ENCODE data around the gene ADGRL3.
"Not testable (repeated sequence)": the region's sequence is repeated elsewhere in the genome, so short reads cannot be mapped to it uniquely, and the experiment has no call there.

ADGRL3 gene

DNA sequence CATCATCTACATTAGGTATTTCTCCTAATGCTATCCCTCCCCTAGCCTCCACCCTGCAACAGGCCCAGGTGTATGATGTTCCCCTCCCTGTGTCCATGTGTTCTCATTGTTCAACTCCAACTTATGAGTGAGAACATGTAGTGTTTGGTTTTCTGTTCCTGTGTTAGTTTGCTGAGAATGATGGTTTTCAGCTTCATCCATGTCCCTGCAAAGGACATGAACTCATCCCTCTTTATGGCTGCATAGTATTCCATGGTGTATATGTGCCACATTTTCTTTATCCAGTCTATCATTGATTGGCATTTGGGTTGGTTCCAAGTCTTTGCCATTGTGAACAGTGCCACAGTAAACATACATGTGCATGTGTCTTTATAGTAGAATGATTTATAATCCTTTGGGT, 7.0 kb downstream of the ADGRL3 start:
- DNase-seq = not testable (repeated sequence)

DNA sequence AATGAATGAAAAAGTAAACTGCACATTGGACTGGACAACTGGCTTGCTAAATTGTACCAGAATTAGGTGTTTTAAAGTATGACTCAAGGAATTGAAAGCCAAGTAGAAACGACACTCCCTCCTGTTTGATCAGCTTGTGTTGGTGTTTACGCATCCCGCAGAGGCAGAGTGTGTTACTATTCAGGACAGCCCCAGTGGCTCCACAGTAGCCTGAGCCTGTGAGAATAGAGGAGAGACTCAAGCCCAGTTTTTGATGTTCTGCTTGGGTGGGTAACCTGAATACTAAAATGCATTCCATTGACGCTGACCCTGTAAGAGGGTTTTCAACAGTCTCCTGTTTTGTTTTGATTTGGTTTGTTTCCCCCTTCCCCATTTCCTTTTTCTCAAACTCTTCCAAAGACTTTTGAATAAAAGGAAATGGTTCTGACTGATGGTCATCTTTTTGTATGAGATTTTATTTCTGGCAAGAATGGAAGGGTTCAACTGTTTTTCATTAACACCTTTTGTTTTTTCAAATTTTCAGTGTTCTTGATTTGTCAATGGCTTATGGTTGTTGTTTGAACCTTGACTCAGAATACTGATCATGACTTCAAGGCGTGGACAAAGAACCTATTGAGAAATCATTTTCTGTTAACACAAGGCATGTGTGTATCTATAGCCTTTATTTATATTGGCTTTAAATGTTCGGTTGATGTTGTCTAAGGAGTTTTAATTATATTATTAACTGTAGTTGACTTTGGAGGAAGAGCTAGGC, 10.2 kb downstream of the ADGRL3 start:
- DNase-seq = no peak

DNA sequence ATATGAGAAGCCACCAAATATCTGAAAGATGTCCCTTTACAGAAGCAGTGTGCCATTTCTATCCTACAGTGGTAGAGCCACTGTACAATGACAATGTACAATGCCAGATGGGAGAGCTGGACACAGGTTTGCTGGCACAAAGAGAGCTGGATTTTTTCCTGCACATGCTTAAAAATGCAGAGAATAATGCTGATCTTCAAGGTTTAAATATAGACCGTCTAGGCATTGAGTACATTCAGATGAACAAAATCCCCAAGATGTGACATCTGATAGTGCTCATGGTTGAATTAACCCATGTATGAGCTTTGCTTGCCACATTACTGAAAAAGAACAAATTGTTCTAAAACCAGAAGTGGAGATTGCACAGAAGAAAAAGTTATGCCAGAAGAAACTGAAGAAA, 11.7 kb downstream of the ADGRL3 start:
- DNase-seq = no peak

DNA sequence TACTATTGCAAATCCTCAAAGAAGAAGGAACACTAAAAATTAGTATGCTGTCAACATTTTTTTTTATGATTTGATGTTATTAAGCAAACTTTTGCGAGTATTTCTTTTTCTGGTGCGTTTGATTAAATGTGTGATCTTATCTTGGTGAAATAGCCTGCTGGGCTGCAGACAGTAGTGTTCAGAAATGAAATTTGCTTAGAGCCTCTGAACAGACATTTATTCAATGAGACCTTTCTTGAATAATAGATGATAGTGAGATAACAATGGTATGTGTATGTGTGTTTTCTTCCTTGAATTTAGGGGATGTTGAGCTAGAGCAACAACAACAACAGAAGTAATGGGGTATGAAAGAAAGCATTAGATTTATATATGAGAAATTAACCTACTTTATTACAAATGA, 12.7 kb downstream of the ADGRL3 start:
- no peak for DNase-seq

GRCh38 chr4:61214680-61215079, 14.6 kb downstream of the ADGRL3 start:
- no peak for DNase-seq

DNA sequence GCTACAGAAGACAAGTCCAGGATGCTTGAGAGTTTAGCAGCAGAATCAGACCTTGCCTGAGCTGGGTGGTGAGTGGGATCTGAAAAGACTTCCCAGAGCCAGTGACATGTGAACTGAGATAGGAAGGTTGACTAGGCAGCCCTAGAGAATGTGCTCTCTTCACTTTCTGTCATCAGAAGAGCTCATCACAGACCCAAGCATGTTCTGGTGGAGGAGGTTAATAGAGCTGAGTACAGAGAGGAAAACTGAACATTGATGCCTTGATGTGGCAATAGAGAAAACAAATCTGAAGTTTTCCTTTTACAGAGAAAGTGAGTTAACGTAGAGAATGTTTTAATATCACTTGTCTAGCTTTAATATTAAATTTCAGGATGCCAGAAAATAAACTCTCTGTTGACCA, 17.1 kb downstream of the ADGRL3 start:
- DNase-seq = no peak

GRCh38 chr4:61220556-61220955, 20.4 kb downstream of the ADGRL3 start:
- no peak for DNase-seq

GRCh38 chr4:61223385-61223784, 23.3 kb downstream of the ADGRL3 start:
- no peak for DNase-seq

DNA sequence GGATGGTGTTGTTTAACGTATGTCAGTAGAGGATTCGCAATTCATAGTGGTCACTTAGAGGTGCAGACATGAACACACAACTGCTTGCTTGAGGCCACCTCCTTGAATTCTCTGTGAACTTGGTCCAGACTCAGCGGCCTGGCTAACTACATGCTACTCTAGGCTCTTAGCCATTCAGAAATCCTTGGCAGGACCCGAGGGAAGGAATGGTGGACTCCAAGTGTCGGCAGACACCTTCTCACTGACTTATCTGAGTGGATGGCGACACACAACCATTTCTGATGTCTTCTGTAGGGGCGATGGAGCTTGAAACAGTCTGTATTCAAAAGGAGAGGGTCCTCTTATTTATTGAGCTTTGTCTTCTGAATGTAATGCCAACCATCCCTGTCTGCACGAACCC, 24.4 kb downstream of the ADGRL3 start:
- DNase-seq = no peak

DNA sequence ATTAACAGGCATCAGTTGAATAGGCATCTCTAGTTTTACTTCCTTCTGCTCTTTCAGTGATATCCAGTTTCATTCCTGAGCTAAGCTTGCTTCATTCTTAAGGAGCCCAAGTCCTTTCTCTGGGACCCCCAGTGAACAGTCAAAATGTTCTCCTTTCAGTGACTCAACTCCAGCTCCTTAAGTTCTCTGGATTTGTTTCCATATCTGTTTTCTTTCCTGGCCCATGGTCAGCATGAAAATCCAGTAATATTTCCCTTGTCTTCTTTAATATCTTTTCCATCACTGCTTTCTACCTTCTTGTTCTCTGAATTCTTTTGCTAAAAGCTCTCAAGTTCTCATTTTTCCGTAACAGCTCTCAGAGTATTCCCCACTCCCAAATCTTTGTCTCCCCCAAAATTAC, 25.5 kb downstream of the ADGRL3 start:
- DNase-seq = no peak

- DNase-seq = no peak
These were observed 31.3 kb downstream of the ADGRL3 start for GRCh38 chr4:61231421-61231820.

DNA sequence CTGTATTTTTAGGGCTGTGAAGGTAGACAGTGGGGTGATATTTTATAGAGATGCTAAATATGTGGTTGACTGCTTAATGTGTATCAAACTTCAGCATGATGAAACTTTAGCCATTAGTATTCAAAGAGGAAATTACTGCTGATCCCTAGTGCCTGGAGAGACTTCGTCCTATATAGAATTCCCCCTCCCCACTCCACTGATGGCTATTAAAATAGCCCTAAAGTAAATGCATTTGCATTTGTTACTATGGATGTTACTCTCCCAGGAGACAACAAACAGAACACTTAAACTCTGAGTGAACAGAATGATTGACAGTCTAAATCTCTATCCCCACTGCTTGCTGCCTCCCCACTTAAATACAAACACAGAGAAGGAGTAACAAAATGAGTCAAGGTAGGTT, 39.1 kb downstream of the ADGRL3 start:
- DNase-seq = no peak

DNA sequence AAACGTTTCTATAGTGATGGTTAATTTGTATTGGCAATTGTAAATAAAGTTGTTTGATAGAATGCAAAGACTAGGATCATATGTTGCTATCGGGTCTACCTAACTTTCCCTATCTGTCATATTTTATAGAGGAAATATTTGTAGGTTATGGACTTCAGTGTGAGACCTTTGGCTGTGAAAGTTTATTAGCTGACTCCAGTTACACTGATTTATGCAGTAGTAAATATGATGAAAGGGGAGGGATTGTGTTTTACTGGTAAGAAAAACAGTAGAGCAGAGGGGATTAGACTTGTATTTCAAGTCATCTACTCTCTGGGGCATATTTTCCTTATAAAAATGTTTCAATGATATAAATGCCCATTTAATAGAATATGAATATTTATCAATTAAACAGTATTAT, 43.8 kb downstream of the ADGRL3 start:
- DNase-seq = no peak

GRCh38 chr4:61245069-61245714, 45.1 kb downstream of the ADGRL3 start:
- DNase-seq = no peak

DNA sequence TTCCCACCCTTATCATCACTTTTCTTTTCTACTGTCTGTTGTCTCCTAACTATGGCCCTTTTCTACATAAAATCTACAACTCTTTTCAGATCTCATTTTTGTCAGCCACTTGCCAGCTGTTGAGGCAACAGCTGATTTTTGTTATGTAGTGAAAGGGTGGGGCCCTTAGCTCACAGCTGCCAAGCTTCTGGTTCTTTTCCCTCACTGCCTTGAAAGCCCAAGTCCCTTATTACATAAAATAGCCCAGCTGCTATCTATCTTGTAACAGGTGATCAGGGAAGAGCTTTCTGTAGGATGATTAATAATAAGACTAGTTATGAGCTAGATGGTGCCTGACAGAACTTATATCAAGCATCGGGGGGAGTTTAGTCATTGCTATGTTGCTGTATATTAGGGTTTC, 45.9 kb downstream of the ADGRL3 start:
- no peak for DNase-seq

DNA sequence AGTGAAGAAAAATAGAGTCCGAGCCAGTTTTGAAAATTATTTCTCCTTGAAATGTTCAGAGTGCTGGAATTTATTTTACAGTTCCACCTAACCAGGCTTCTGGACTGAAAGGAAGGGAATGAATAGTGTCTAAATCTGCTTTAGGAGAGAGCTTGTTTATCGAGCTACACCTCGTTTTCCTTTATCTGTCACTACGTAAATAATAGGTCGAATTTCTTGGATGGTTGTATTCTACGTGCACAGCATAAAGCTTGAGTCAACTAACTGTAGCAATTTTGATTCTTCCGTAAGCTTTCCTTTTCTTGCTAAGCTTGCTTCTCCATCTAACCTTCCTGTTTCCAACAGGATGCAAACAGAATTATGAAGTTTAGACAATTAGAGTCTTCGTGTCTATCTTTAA, 48.6 kb downstream of the ADGRL3 start:
- DNase-seq = no peak

GRCh38 chr4:61251129-61251528, 51.0 kb downstream of the ADGRL3 start:
- DNase-seq = no peak

GRCh38 chr4:61254406-61254805, 54.3 kb downstream of the ADGRL3 start:
- no peak for DNase-seq

DNA sequence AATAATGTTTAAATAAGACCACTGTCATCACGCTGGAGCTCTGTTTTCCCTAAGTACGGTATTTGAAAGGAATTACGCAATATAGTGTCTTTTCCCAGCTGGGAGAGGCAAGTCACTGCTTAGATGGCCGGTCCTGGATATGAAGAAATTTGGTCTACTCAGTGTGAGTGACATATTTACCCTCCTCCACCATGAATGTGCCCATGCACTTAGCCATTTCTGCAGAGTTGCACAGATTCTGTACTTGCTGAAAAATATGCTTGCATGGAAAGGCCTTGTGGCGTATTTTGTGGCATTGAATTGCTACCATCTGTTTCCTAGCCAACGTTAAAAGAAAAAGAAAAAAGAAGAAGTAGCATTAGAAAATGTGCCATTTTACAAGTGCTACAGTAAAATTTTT, 73.1 kb downstream of the ADGRL3 start:
- DNase-seq = no peak

DNA sequence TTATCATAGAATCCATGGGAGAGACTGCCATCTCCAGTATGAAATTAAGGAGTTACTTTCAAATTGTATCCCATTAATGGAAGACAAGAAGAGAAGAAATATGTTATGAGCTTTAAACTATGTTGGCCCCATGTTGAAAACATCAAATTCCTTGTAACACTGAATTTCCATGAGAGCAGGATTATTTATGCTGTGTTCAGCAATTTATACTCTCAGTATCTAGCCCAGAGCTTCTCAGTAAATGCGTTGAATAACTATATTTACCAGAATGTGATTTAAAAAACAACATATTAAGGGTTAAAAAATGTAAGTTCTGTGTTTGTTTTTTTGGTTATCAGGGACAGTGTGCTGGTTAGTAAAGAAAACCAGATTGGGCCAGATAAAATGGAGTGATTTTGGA, 74.2 kb downstream of the ADGRL3 start:
- no peak for DNase-seq

DNA sequence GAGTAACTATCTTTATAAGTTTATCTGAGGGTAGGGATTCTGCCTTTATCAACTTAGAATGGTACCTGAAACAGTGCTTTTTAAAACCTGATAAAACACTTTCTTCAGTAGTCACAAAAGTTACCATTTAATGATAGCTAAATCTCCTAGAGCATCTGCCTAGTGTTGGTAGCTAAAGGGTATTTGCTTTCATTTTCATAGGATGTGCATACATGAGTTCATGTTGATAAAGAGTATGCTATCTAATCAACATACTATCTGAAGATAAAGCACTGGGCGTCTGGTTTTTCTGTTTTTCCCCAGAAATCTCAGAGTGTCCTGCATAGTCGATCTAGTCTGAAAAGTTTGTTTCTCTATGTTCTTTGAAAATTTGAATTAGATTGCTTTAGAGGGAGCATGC, 75.1 kb downstream of the ADGRL3 start:
- no peak for DNase-seq

DNA sequence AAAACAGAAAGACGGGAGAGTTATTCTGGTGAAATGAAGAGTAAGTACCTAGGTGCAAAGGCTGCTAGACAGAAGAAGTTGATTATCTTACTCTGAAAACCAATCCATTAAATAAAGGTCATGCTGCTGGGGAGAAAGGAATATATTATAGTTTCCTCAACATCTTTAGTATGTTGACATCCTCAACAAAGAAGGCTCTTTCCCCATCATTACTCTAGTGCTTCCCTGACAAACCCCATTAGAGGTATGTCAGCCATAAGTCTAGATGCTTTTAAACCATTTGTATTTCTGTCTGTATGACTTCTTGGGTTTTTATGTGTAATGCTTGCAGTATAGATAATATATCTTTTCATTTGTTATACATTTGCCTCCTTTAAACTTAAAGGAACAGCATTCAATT, 75.9 kb downstream of the ADGRL3 start:
- DNase-seq = no peak

DNA sequence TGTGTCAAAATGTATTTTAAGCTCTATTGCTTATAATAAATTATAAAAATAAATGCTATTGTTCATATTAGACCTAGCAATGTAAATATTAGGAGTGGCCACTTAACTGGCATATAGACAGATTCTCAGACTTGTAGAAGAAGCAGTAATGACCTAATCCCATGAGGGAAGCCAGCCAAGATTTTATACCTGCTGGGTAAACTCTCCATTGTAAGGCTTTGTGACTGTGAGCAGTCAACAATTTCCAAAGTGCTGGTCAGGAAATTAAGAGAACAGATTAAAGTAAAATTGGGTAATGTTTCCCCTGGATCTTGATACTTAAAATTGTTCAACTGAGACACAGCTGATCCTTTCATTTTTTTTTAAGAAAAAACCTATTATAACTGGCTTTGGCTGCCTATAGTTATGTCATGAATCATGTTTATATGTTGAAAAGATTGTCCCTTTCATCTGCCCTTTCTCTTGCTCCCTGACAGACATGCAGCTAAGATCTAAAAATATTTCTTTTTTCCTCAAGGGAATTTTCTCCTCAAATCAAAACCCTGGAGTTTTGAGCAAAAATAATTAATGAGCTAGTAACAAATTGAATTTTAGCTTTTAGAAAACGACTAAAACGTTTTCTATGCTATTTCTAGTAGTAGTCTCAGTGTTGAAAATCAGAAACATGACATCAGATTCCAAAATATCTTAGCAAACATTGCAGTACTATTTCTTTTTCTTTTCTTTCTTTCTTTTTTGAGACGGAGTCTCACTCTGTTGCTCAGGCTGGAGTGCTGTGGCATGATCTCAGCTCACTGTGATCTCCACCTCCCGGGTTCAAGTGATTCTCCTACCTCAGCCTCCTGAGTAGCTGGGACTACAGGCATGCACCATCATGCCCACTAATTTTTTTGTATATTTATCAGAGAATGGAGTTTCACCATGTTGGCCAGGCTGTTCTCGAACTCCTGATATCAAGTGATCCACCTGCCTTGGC, 77.9 kb downstream of the ADGRL3 start:
- DNase-seq = no peak

GRCh38 chr4:61292322-61292721, 92.2 kb downstream of the ADGRL3 start:
- no peak for DNase-seq

All from stimulated activated CD8-positive, alpha-beta memory T cell treated with anti-CD3 and anti-CD28 coated beads, Interleukin-4, amount 100 ng/mL, for 48 hours (primary cell).